Loucy (cell line): ENCODE measurements around the gene MAP6.
A peak's percentile ranks its signal among the peaks of the same experiment; 100 is the strongest.

Experiments used
- H2AFZ ChIP-seq: fragments of 200-600 bp; sonication (generic); 2 replicates; pipeline ENCODE4 v1.6.0; 2016; ENCODE audit warnings: antibody characterized with exemption, mild to moderate bottlenecking, low read length, moderate library complexity
- H3F3A ChIP-seq: fragments of 200-600 bp; 2 replicates; pipeline ENCODE4 v1.6.0; 2016; ENCODE audit warnings: antibody characterized with exemption, low read depth, mild to moderate bottlenecking
- H3K27me3 ChIP-seq: fragments of 200-600 bp; sonication (generic); 2 replicates; pipeline ENCODE4 v1.6.1; 2014; ENCODE audit warnings: low read length, mild to moderate bottlenecking; ENCODE audit not compliant: insufficient read depth, poor library complexity, severe bottlenecking
- H3K36me3 ChIP-seq: fragments of 200-600 bp; sonication (generic); 2 replicates; pipeline ENCODE4 v1.6.1; 2016; ENCODE audit warnings: low read length; ENCODE audit not compliant: insufficient read depth
- H3K4me1 ChIP-seq: fragments of 200-600 bp; sonication (generic); 2 replicates; pipeline ENCODE4 v1.5.1; 2014; ENCODE audit warnings: low read length, mild to moderate bottlenecking; ENCODE audit not compliant: insufficient read depth, poor library complexity, severe bottlenecking
- H3K4me2 ChIP-seq: fragments of 200-600 bp; sonication (generic); 2 replicates; pipeline ENCODE4 v1.6.0; 2014; ENCODE audit warnings: antibody characterized with exemption, low read length, low read depth, mild to moderate bottlenecking; ENCODE audit not compliant: poor library complexity, severe bottlenecking
- H3K4me3 ChIP-seq: fragments of 200-600 bp; sonication (generic); 2 replicates; pipeline ENCODE4 v1.5.1; 2014; ENCODE audit warnings: low read length, mild to moderate bottlenecking, mixed read lengths; ENCODE audit not compliant: poor library complexity, severe bottlenecking
- H3K79me2 ChIP-seq: fragments of 200-600 bp; sonication (generic); 2 replicates; pipeline ENCODE4 v1.6.1; 2014; ENCODE audit warnings: low read length; ENCODE audit not compliant: insufficient read depth
- H3K9ac ChIP-seq: fragments of 200-600 bp; sonication (generic); 2 replicates; pipeline ENCODE4 v1.6.0; 2014; ENCODE audit warnings: mild to moderate bottlenecking, low read depth, low read length, moderate library complexity; ENCODE audit not compliant: poor library complexity, severe bottlenecking
- H3K9me2 ChIP-seq: fragments of 200-600 bp; sonication (generic); replicated peaks from 2 replicates; pipeline ENCODE4 v1.6.1; 2016; ENCODE audit warnings: low read depth, low read length, mixed read lengths
- H3K9me3 ChIP-seq: fragments of 200-600 bp; sonication (generic); 2 replicates; pipeline ENCODE4 v1.6.1; 2014; ENCODE audit warnings: mild to moderate bottlenecking, antibody characterized with exemption, low read length, low read depth; ENCODE audit not compliant: insufficient read depth
- H4K20me1 ChIP-seq: fragments of 200-600 bp; sonication (generic); 2 replicates; pipeline ENCODE4 v1.6.0; 2014; ENCODE audit warnings: antibody characterized with exemption, low read length, mild to moderate bottlenecking; ENCODE audit not compliant: insufficient read depth, poor library complexity, severe bottlenecking
- CTCF ChIP-seq: fragments of 200-600 bp; sonication (generic); conservative IDR thresholded peaks from 2 replicates; pipeline ENCODE4 v1.5.1; 2014; ENCODE audit warnings: mild to moderate bottlenecking, antibody characterized with exemption, low read length
- EZH2phosphoT487 ChIP-seq: fragments of 200-600 bp; IDR thresholded peaks from 2 replicates; pipeline ENCODE4 v1.6.1; 2018; ENCODE audit warnings: antibody characterized with exemption, mild to moderate bottlenecking, moderate library complexity, borderline replicate concordance

Gene MAP6

GRCh38 chr11:75578977-75579376, 89.9 kb downstream of the MAP6 start:
- H3K4me1 ChIP-seq: peaks cover 7% of the 10 kb centered on the region
- H3K4me3 ChIP-seq: no peak overlapping the region
- TF ChIP-seq CTCF (no peak), EZH2phosphoT487 (no peak)
- no peaks in the 10 kb centered on the region for H4K20me1 ChIP-seq
- no peaks in the 10 kb centered on the region for H3F3A ChIP-seq
- no peaks in the 10 kb centered on the region for H3K9me2 ChIP-seq
- H3K4me2 ChIP-seq: no peak overlapping the region
- no peaks in the 10 kb centered on the region for H3K36me3 ChIP-seq
- H2AFZ ChIP-seq: no peak overlapping the region
- H3K27me3 ChIP-seq: no peaks in the 10 kb centered on the region
- H3K9me3 ChIP-seq: no peaks in the 10 kb centered on the region
- H3K9ac ChIP-seq: no peak overlapping the region
- no peaks in the 10 kb centered on the region for H3K79me2 ChIP-seq

GRCh38 chr11:75577207-75577606, 91.6 kb downstream of the MAP6 start:
- Histone ChIP-seq H4K20me1 (no peaks in the 10 kb centered on the region), H3K9ac (no peak overlapping the region), H2AFZ (no peak overlapping the region)

GRCh38 chr11:75576499-75576918, 92.3 kb downstream of the MAP6 start:
- Histone ChIP-seq H3K9ac (no peak overlapping the region), H3F3A (no peaks in the 10 kb centered on the region), H3K4me3 (no peak overlapping the region), H3K36me3 (no peaks in the 10 kb centered on the region), H4K20me1 (no peaks in the 10 kb centered on the region), H3K4me1 (no peaks in the 10 kb centered on the region), H3K4me2 (no peak overlapping the region), H3K9me2 (no peaks in the 10 kb centered on the region), H3K9me3 (no peaks in the 10 kb centered on the region), H3K27me3 (no peaks in the 10 kb centered on the region), H2AFZ (no peak overlapping the region), H3K79me2 (no peaks in the 10 kb centered on the region)
- TF ChIP-seq EZH2phosphoT487 (no peak), CTCF (no peak)

More at GRCh38 chr11:75577207-75577606, 91.6 kb downstream of the MAP6 start:
- Histone ChIP-seq H3K4me1 (no peaks in the 10 kb centered on the region), H3K9me2 (no peaks in the 10 kb centered on the region), H3K36me3 (no peaks in the 10 kb centered on the region), H3K27me3 (no peaks in the 10 kb centered on the region), H3K9me3 (no peaks in the 10 kb centered on the region), H3K4me2 (no peak overlapping the region), H3K79me2 (no peaks in the 10 kb centered on the region), H3K4me3 (no peak overlapping the region), H3F3A (no peaks in the 10 kb centered on the region)
- peak; percentile 48 for TF ChIP-seq CTCF
- TF ChIP-seq EZH2phosphoT487: no peak
